Measurements from ENCODE around the gene GET3.

The GET3 gene

DNA sequence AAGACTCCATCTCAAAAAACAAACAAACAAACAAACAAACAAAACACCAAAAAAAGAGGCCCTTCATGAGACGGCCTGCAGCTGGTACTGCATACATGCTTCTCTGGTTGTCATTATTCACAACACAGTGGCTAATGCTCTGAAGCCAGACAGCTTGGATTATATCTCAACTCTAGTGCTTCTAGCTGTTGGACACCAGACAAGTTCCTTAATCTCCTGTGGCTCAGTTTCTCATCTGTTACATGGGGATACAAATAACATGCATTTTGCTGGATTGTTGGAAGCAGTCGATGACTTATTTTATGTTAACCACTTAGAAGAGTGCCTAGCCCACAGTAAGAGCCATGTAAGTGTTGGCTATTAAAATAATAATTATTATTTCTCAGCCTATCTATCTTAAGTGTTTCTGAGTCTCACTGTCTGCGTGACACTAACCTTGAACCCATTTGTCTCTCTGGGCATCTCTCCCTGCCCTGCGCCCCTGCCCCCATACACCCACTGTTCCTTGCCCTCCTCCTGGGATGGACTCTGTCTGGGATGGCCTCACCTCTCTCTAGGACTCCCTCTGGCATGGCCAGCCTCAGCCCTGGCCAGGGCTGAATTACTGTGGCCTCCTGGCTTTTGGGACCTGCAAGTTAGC lies 50.9 kb downstream of the GET3 start:
- no peak for TF ChIP-seq ZFX (IDR thresholded peaks at IDR 0.05)
- TF ChIP-seq, protein P1, sequence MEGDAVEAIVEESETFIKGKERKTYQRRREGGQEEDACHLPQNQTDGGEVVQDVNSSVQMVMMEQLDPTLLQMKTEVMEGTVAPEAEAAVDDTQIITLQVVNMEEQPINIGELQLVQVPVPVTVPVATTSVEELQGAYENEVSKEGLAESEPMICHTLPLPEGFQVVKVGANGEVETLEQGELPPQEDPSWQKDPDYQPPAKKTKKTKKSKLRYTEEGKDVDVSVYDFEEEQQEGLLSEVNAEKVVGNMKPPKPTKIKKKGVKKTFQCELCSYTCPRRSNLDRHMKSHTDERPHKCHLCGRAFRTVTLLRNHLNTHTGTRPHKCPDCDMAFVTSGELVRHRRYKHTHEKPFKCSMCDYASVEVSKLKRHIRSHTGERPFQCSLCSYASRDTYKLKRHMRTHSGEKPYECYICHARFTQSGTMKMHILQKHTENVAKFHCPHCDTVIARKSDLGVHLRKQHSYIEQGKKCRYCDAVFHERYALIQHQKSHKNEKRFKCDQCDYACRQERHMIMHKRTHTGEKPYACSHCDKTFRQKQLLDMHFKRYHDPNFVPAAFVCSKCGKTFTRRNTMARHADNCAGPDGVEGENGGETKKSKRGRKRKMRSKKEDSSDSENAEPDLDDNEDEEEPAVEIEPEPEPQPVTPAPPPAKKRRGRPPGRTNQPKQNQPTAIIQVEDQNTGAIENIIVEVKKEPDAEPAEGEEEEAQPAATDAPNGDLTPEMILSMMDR (conservative IDR thresholded peaks at IDR 0.05), result no peak
- peak overlapping the region; percentile 95 for H3K27ac ChIP-seq

DNA sequence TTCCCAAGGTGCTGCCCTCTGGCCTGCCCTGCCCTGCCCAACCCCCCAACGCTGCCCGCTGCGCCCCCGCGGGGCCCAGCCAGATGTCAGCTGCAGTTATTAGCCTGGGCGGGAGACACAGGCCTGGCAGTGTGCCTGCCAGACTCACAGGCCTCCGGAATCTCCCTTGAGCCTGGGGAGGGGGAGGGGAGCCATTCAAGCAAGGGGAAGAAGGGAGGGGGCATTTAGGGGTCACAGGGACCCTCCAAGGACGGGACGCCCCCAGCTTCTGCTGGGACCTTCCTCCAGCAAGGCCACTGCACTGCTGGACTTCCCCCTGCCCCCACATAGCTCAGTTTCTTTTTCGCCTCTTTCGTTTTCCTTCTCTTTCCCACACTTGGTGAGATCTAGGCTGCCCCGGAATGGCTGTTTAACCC lies 51.4 kb downstream of the GET3 start:
- TF ChIP-seq, protein P1 (conservative IDR thresholded peaks at IDR 0.05), result no peak
- no peak for TF ChIP-seq ZFX (IDR thresholded peaks at IDR 0.05)
- peak overlapping the region; percentile 95 for H3K27ac ChIP-seq

DNA sequence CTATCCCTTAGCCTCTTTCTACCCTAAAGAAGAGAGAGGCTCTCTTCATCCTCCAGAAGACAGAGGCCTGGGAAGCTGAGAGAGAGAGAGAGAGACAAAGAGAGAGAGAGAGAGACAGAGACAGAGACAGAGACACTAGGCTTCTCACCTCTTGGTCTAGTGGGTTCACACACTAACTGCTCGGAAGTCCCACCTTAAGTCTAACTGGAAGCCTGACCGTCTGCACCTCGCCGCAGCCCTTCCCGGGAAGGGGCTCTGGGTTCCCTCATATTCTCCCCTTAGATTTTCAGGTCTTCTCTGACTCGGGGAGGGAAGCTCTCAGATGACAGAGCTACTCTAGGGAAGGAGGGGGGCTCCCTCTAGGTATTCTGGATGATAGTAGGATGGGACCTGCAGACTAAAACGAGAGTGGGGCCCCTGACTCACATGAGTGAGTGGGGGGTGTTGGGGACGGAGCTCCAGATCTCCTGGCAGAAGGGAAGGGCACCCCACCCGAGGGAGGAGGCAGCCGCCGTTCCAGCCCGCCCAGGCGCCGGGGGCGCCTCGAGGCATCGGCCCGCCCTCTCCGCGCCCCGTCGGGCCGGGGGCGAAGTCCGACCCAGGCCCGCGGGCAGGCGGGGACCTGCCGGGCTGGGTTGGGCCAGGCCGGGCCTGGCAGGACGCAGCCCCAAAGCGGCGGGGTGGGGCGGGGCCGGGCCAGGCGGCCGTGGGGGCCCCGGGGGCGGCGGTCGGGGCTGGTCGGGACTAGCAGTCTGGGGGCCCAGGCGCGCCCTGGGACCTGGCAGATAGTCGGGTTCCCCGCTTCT lies 52.0 kb downstream of the GET3 start:
- H3K27ac ChIP-seq, result peak overlapping the region; percentile 95
- no peak for TF ChIP-seq ZFX (IDR thresholded peaks at IDR 0.05)
- TF ChIP-seq, protein P1 (conservative IDR thresholded peaks at IDR 0.05), result no peak

DNA sequence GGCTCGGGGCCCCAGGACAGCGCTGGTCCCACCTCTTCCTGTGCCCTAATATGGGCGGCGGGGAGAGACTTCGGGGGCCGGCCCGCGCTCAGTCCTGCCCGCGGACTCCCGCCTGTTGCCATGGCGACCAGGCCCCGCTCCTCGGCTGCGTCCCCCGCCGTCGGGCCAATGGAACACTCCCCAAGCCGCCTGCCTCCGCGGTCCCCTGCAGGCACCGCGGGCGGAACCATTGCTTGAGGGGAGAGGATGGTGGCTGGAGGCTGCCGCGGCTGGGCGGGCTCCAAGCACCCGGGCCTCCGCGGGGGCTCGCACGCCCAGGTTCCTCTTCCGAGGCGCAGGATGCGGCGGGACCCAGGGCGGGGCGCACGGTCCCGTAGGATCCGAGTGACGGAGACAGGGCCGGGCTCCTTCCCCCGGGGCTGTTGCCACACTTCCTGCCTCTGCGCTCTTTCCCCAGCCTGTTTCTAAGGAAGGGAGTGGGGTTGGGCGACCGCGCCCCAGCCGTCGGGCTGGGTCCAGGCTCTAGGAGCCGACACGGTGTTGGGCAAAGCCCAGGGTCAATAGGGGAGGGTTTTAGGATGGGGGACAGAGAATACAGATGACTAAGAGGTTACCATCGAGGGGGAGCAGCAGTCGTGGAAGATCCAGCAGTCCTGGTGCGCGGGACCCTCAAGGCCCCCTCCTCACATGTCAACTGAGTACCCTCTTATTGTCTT lies 52.8 kb downstream of the GET3 start:
- H3K27ac ChIP-seq, result peak overlapping the region; percentile 96

DNA sequence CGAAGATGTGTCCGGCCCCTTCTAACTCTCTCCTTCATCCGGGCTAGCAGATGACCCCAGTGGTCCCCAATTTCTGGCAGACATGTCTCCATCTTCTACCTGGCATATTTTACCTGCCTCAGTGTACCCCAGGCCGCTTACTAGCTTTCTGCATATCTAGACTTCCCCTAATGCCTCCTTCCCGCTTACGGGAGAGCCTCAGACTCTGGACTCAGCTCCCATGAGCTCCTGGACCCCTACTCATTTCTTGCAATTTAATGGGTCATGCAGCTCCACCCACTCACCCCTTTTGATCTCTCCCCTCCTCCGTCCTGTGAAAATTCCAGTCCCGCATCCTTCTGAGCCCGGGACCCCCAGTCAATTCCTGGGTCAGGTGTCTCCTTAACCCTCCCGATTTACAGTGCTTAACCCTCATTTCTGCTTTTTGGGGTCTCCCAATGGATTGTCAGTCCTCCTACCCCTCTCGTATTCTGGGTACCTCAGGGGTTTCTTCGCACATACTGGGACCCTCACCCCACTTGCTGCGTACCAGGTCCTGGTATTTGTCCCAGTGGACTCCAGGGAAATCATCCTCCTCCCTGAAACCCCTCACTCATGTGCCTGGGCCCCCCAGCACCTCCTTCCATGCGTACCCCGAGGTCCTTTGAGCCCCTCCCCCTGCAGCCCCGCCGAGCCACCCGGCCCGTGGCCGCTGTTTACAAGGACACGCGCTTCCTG lies 53.5 kb downstream of the GET3 start:
- H3K27ac ChIP-seq, result peak overlapping the region; percentile 96
- TF ChIP-seq, protein P1 (conservative IDR thresholded peaks at IDR 0.05), result no peak
- no peak for TF ChIP-seq ZFX (IDR thresholded peaks at IDR 0.05)

More for the DNA sequence above, 52.8 kb downstream of the GET3 start:
- TF ChIP-seq, protein P1 (conservative IDR thresholded peaks at IDR 0.05), result no peak
- no peak for TF ChIP-seq ZFX (IDR thresholded peaks at IDR 0.05)

DNA sequence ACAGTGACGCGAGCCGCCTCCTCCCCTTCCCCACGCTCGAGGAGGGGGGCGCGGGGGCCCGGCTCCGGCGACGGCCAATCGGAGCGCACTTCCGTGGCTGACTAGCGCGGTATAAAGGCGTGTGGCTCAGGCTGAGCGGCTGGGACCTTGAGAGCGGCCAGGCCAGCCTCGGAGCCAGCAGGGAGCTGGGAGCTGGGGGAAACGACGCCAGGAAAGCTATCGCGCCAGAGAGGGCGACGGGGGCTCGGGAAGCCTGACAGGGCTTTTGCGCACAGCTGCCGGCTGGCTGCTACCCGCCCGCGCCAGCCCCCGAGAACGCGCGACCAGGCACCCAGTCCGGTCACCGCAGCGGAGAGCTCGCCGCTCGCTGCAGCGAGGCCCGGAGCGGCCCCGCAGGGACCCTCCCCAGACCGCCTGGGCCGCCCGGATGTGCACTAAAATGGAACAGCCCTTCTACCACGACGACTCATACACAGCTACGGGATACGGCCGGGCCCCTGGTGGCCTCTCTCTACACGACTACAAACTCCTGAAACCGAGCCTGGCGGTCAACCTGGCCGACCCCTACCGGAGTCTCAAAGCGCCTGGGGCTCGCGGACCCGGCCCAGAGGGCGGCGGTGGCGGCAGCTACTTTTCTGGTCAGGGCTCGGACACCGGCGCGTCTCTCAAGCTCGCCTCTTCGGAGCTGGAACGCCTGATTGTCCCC lies 54.2 kb downstream of the GET3 start, which contains the start of gene JUNB:
TSS of gene JUNB (plus strand) at position 142 of the 706 bp plus-strand sequence. CDS start at position 428, 286 bp downstream.
- TF ChIP-seq ZFX (IDR thresholded peaks at IDR 0.05), result peak; percentile 60; the same call in 1 of the 2 replicates
- TF ChIP-seq, protein P1 (conservative IDR thresholded peaks at IDR 0.05), result no peak; the same call in 1 of the 2 replicates
- peak within 1 kb of the TSS; percentile 96 for H3K27ac ChIP-seq

Measured in C4-2B (cell line).